Measurements from ENCODE around the gene OR10P1. TPM values are rescaled to one million over a fixed set of nuclear protein-coding genes. Genes with fewer than 3 reads are reported as not detected.

OR10P1 gene
- total RNA-seq, 6 experiments from 2014 or later = not detected

- Histone ChIP-seq H3K36me3 (no peaks in the 10 kb centered on the region), H3K4me1 (peaks cover 0 to 17% (median 4%) of the 10 kb centered on the region in 4 donors), H3K4me3 (no peak overlapping the region), H3K27me3 (no peaks in the 10 kb centered on the region), H3K9me3 (no peaks in the 10 kb centered on the region), H3K27ac (peak overlapping the region in 1 of 3 donors; percentile 43)
- peak in 1 of 3 donors; percentile 39 for DNase-seq
- intact Hi-C loops (cut with DNase I) = no loop called here
- WGBS (ENCODE audit: insufficient coverage, low coverage, low lambda C conversion rate, missing lambda C conversion rate) = 79% methylated on average over 3 of the region's 3 CpGs
- ATAC-seq = peak; percentile 63 to 80 (median 78)
- TF ChIP-seq, protein P1, sequence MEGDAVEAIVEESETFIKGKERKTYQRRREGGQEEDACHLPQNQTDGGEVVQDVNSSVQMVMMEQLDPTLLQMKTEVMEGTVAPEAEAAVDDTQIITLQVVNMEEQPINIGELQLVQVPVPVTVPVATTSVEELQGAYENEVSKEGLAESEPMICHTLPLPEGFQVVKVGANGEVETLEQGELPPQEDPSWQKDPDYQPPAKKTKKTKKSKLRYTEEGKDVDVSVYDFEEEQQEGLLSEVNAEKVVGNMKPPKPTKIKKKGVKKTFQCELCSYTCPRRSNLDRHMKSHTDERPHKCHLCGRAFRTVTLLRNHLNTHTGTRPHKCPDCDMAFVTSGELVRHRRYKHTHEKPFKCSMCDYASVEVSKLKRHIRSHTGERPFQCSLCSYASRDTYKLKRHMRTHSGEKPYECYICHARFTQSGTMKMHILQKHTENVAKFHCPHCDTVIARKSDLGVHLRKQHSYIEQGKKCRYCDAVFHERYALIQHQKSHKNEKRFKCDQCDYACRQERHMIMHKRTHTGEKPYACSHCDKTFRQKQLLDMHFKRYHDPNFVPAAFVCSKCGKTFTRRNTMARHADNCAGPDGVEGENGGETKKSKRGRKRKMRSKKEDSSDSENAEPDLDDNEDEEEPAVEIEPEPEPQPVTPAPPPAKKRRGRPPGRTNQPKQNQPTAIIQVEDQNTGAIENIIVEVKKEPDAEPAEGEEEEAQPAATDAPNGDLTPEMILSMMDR (IDR thresholded peaks at IDR 0.05) = no peak
- TF ChIP-seq POLR2A (IDR thresholded peaks at IDR 0.05) = no peak
These were observed 22.1 kb downstream of the OR10P1 start for GRCh38 chr12:55658635-55659391.

GRCh38 chr12:55659486-55660385 lies 23.0 kb downstream of the OR10P1 start:
- no peaks in the 10 kb centered on the region for H3K36me3 ChIP-seq
- peak; percentile 30 to 61 (median 43) for ATAC-seq
- intact Hi-C loops (cut with DNase I) = no loop called here
- WGBS (ENCODE audit: insufficient coverage, low coverage, low lambda C conversion rate, missing lambda C conversion rate) = 60% methylated on average over 1 of the region's 9 CpGs
- TF ChIP-seq, protein P1 (IDR thresholded peaks at IDR 0.05) = peak; percentile 22 to 40 (median 36)
- TF ChIP-seq POLR2A (IDR thresholded peaks at IDR 0.05) = no peak
- no peaks in the 10 kb centered on the region for H3K9me3 ChIP-seq
- H3K4me1 ChIP-seq = peaks cover 0 to 17% (median 4%) of the 10 kb centered on the region in 4 donors
- no peak overlapping the region for H3K4me3 ChIP-seq
- H3K27ac ChIP-seq = no peak overlapping the region
- DNase-seq = peak in 1 of 3 donors; percentile 28
- H3K27me3 ChIP-seq = no peaks in the 10 kb centered on the region

DNA sequence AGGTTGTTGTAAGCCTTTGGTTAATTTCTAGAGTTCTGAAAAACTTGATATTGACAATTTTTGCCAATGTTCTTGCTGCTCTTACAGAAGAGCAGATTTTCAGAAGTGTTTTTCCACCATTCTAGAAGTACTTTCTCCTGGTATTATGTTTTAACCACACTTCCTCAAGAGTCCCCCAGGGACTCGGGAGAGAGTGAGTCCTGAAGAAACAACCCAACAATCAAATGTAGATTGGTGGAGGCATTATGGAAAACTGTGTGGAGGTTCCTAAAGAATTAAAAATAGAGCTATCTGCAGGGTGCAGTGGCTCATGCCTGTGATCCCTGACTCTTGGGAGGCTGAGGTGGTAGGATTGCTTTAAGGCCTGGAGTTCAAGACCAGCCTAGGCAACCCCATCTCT lies 26.7 kb downstream of the OR10P1 start:
- DNase-seq = peak in 1 of 3 donors; percentile 8
- Histone ChIP-seq H3K9me3 (no peaks in the 10 kb centered on the region), H3K27ac (no peak overlapping the region), H3K36me3 (no peaks in the 10 kb centered on the region), H3K4me1 (peaks cover 0 to 6% (median under 1%) of the 10 kb centered on the region in 4 donors), H3K4me3 (no peak overlapping the region), H3K27me3 (no peaks in the 10 kb centered on the region)
- no peak for ATAC-seq
- WGBS (ENCODE audit: insufficient coverage, low coverage, low lambda C conversion rate, missing lambda C conversion rate) = 67% methylated on average over 1 of the region's 1 CpG
- TF ChIP-seq, protein P1 (IDR thresholded peaks at IDR 0.05) = no peak
- TF ChIP-seq POLR2A (IDR thresholded peaks at IDR 0.05) = no peak
- intact Hi-C loops (cut with DNase I) = no loop called here

DNA sequence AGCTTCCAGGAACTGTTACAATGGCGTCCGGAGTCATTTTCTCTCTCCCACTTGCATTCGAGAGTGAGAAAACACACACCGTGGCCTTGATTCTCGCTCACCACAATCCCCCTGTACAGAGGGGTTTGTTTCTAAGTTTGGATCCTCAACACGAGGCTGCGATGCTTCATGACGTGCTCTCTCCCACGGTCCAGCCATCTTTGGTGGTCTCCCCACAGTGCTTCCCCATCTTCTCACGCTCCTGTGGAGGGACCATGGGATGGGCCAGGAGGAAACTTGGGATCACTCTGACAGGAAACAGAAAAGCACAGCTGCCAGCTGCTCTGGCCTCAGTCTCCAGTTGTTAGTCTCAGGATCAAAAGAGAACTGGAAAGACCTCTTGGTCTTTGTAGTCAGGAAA lies 28.1 kb downstream of the OR10P1 start:
- peak in 1 of 3 donors; percentile 25 for DNase-seq
- no peak overlapping the region for H3K27ac ChIP-seq
- H3K9me3 ChIP-seq = no peaks in the 10 kb centered on the region
- no peak overlapping the region for H3K4me3 ChIP-seq
- WGBS (ENCODE audit: insufficient coverage, low coverage, low lambda C conversion rate, missing lambda C conversion rate) = 83% methylated on average over 5 of the region's 10 CpGs
- ATAC-seq = no peak
- H3K27me3 ChIP-seq = no peaks in the 10 kb centered on the region
- intact Hi-C loops (cut with DNase I) = no loop called here
- TF ChIP-seq, protein P1 (IDR thresholded peaks at IDR 0.05) = no peak
- no peak for TF ChIP-seq POLR2A (IDR thresholded peaks at IDR 0.05)
- H3K4me1 ChIP-seq = no peaks in the 10 kb centered on the region
- H3K36me3 ChIP-seq = no peaks in the 10 kb centered on the region
